Effector memory CD4-positive, alpha-beta T cell (primary cell): ENCODE results near the gene SNAP29.
"Not testable (repeated sequence)": the region's sequence is repeated elsewhere in the genome, so short reads cannot be mapped to it uniquely, and the experiment has no call there.

Experiments
- DNase-seq, 3 donors: peaks; one replicate each; pipeline ENCODE4 v3.0.0-alpha.2; 2020
- H3K27ac ChIP-seq: 2 replicates; pipeline ENCODE4 v1.7.0; 2013; ENCODE audit warnings: mild to moderate bottlenecking, low read length, moderate library complexity; ENCODE audit not compliant: insufficient read depth, poor library complexity, severe bottlenecking
- H3K27me3 ChIP-seq: replicated peaks from 2 replicates; pipeline ENCODE4 v1.7.0; 2013; ENCODE audit warnings: mild to moderate bottlenecking, low read length; ENCODE audit not compliant: insufficient read depth, control insufficient read depth, poor library complexity, severe bottlenecking
- H3K36me3 ChIP-seq: 2 replicates; pipeline ENCODE4 v1.7.0; 2013; ENCODE audit warnings: mild to moderate bottlenecking, low read length, moderate library complexity; ENCODE audit not compliant: control insufficient read depth, insufficient read depth
- H3K4me1 ChIP-seq: 2 replicates; pipeline ENCODE4 v1.7.0; 2013; ENCODE audit warnings: low read length, mild to moderate bottlenecking; ENCODE audit not compliant: control insufficient read depth, insufficient read depth, poor library complexity, severe bottlenecking
- H3K4me3 ChIP-seq: 2 replicates; pipeline ENCODE4 v1.7.0; 2013; ENCODE audit warnings: low read length, low read depth, mild to moderate bottlenecking; ENCODE audit not compliant: insufficient read depth, poor library complexity, severe bottlenecking
- H3K9me3 ChIP-seq: 2 replicates; pipeline ENCODE4 v1.7.0; 2013; ENCODE audit warnings: mild to moderate bottlenecking, low read length, moderate library complexity; ENCODE audit not compliant: control insufficient read depth

Gene SNAP29

DNA sequence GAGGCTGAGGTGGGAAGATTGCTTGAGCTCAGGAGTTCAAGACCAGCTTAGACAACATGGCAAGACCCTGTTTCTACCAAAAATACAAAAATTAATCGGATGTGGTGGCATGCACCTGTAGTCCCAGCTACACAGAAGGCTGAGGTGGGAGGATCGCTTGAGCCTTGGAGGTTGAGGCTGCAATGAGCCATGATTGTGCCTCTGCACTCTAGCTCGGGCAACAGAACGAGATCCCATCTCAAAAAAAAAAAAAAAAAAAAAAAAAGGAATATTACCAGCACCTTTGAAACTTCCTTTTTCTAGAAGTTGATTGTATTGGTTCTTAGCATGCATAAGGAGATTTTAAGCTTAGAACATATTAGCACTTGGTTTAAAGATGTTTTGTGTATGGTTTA, 69.8 kb downstream of the SNAP29 start:
- Histone ChIP-seq H3K36me3 (peaks cover under 1% of the 10 kb centered on the region), H3K27ac (no peak overlapping the region), H3K9me3 (no peaks in the 10 kb centered on the region), H3K4me3 (no peak overlapping the region), H3K27me3 (no peaks in the 10 kb centered on the region), H3K4me1 (peaks cover 11% of the 10 kb centered on the region)
- DNase-seq: no peak

DNA sequence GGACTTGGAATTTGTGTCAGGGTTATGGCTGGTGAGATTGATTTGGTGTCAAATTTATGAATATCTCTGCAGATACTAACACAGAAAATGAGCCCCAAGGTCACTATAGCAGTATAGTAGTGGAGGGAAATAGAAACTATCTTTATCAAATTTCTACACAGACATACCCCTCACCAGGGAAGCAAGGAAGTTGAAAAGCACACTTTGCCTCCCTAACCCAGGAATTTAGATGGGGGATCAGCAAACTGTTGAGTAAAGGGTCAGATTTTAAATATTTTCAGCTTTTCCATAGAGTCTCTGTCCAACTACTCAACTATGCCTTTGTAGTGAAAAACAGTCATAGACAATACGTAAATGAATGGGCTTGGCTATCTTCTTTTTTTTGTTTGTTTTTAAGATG, 71.2 kb downstream of the SNAP29 start:
- no peak overlapping the region for H3K27ac ChIP-seq
- DNase-seq: no peak
- H3K4me3 ChIP-seq: no peak overlapping the region
- no peaks in the 10 kb centered on the region for H3K9me3 ChIP-seq
- peaks cover 8% of the 10 kb centered on the region for H3K4me1 ChIP-seq
- no peaks in the 10 kb centered on the region for H3K27me3 ChIP-seq
- H3K36me3 ChIP-seq: peaks cover 5% of the 10 kb centered on the region

DNA sequence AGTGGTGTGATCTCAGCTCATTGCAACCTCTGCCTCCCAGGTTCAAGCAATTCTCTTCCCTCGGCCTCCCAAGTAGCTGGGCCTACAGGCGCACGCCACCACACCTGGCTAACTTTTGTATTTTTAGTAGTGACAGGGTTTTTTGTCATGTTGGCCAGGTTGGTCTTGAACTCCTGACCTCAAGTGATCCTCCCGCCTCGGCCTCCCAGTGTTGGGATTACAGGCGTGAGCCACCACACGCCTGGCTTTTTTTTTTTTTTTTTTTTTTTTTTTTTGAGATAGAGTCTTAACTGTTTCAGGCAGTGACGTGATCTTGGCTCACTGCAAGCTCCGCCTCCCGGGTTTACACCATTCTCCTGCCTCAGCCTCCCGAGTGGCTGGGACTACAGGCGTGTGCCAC, 71.6 kb downstream of the SNAP29 start:
- not testable (repeated sequence) for H3K36me3 ChIP-seq, H3K27me3 ChIP-seq, H3K4me1 ChIP-seq, DNase-seq, H3K9me3 ChIP-seq, H3K27ac ChIP-seq, H3K4me3 ChIP-seq

DNA sequence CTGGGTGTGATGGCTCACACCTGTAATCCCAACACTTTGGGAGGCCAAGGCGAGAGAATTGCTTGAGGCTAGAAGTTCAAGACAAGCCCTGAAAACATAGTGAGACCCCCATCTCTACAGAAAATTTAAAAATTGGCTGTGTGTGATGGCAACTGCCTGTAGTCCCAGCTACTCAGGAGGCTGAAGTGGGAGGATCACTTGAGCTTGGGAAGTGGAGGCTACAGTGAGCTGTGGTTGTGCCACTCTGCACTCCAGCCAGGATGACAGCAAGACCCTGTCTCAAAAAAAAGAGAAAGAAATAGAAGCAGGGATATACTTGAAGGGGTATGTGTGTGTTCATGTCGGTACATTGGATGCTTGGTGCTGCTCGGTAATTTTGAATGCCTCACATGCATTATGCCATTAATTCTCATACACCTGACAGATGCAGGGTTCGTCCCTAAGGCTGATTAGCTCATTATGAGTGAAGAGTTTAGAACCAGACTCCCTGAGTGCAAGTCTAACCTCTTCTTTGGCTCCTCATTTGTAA, 72.4 kb downstream of the SNAP29 start:
- Histone ChIP-seq H3K36me3 (peaks cover 5% of the 10 kb centered on the region), H3K27me3 (no peaks in the 10 kb centered on the region), H3K4me3 (no peak overlapping the region), H3K27ac (no peak overlapping the region), H3K4me1 (peaks cover under 1% of the 10 kb centered on the region), H3K9me3 (no peaks in the 10 kb centered on the region)
- no peak for DNase-seq

DNA sequence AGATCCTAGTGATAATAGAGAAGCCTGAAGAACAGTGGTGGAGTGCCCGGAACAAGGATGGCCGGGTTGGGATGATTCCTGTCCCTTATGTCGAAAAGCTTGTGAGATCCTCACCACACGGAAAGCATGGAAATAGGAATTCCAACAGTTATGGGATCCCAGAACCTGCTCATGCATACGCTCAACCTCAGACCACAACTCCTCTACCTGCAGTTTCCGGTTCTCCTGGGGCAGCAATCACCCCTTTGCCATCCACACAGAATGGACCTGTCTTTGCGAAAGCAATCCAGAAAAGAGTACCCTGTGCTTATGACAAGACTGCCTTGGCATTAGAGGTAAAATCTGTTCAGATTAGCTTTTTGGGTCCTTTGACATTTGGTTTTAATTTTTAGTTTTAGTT, 75.1 kb downstream of the SNAP29 start:
- Histone ChIP-seq H3K27ac (no peak overlapping the region), H3K4me1 (peaks cover 6% of the 10 kb centered on the region)

DNA sequence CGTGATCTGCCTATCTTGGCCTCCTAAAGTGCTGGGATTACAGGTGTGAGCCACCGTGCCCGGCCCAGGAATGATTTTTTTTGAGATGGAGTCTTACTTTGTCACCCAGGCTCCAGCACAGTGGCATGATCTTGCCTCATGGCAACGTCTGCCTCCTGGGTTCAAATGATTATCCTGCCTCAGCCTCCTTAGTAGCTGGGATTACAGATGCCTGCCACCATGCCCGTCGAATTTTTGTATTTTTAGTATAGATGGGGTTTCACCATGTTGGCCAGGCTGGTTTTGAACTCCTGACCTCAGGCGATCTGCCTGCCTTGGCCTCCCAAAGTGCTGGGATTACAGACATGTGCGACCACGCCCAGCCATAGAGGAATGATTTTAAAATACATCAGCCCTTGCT, 76.2 kb downstream of the SNAP29 start:
- DNase-seq, H3K9me3 ChIP-seq, H3K4me1 ChIP-seq, H3K27ac ChIP-seq, H3K4me3 ChIP-seq, H3K27me3 ChIP-seq, H3K36me3 ChIP-seq: not testable (repeated sequence)

More for the DNA sequence above, 75.1 kb downstream of the SNAP29 start:
- no peak for DNase-seq
- Histone ChIP-seq H3K36me3 (peaks cover 5% of the 10 kb centered on the region), H3K9me3 (no peaks in the 10 kb centered on the region), H3K27me3 (no peaks in the 10 kb centered on the region), H3K4me3 (no peak overlapping the region)

DNA sequence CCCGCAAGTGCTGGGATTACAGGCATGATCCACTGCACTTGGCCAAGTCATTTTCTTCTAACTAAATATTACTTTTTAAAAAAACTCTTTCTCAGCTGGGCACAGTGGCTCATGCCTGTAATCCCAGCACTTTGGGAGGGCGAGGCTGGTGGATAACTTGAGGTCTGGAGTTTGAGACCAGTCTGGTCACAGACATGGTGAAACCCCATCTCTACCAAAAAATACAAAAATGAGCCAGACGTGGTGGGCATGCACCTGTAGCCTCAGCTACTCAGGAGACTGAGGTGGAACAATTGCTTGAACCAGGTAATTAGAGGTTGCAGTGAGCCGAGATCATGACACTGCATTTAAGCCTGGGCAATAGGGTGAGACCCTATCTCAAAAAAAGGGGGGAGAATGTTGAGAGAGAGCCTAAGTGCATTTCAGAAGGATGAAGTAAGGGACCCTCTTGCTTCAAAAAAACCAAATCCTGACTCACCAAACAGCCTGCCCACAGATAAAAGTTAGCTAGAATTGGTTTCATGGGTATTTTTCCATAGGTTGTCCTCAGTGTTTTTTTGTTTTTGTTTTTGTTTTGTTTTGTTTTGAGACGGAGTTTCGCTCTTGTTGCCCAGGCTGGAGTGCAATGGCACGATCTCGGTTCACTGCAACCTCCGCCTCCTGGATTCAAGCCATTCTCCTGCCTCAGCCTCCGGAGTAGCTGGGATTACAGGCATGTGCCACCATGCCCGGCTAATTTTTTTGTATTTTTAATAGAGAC, 77.2 kb downstream of the SNAP29 start:
- not testable (repeated sequence) for H3K9me3 ChIP-seq, DNase-seq, H3K27ac ChIP-seq, H3K4me3 ChIP-seq, H3K36me3 ChIP-seq, H3K4me1 ChIP-seq, H3K27me3 ChIP-seq

DNA sequence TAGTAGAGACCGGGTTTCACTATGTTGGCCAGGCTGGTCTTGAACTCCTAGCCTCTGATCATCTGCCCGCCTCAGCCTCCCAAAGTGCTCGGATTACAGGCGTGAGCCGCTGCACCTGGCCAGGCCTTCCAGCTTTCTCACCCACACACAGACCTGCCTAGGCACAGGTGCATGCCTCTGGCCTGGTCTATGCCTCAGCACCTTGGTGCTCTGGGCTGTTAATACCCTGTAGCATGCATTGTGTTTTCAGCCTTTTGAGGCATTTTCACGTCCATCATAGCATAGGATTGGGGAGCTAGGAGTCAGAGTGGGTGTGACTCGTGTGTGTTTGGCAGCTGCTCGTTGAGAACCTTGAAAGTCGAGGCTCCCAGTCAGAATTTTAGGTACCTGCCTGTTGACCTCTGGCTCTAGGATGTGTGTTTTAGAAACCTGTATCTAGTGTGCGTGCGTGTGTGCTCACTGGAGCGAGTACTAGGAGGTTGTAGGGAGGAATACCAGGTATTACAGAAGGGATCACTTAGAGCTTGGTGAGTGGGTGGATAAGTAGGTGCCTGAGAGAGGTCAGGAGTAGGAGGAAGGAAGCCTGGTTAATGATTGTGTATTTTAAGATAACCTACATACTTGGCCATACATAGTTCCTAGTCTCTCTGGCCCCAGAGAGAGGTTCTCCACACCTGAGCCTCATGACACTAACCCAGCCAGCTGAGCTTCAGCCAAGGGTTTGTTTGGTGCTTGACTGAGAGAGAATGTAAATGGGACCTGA, 78.4 kb downstream of the SNAP29 start:
- H3K36me3 ChIP-seq: peaks cover 9% of the 10 kb centered on the region
- DNase-seq: no peak
- no peaks in the 10 kb centered on the region for H3K27me3 ChIP-seq
- no peaks in the 10 kb centered on the region for H3K9me3 ChIP-seq
- no peak overlapping the region for H3K27ac ChIP-seq
- no peak overlapping the region for H3K4me3 ChIP-seq
- H3K4me1 ChIP-seq: peaks cover 6% of the 10 kb centered on the region

DNA sequence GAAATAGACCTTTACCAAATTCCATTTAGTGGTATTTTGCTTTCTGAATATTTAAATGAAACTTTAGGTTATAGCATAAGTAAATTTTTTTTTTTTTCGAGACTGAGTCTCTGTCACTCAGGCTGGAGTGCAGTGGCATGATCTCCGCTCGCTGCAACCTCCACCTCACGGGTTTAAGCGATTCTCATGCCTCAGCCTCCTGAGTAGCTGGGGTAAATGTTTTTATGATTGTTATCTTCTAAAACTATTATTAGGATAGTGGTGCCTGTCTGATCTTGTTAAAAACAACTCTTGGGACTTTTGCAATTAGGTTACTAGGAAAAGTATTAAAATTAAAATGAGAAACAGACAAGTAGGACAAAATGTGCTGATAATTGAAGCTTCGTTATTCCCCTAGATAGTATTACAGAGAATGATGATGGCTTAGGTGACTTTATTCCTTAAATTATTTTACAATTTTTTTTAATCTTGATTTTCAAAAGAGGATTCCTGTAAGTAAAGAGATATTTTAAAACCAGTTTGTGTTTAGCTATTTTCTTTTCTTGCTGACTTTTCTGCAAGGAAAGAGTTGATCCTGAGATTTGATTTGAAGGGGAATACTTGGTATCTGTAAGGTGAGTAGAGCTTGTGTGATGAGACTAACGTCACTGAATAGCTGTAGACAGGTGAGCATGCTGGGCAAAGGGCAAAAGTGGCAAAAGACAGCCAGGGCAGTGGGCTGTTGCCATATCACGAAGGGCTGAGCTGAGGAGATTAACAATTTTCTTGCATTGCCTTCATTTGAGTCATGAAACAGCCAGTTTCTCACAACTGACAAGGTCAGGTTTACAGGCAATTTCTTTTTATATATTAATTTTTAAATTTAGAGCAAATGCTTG, 79.2 kb downstream of the SNAP29 start:
- no peak overlapping the region for H3K27ac ChIP-seq
- no peak for DNase-seq
- no peak overlapping the region for H3K4me3 ChIP-seq
- H3K9me3 ChIP-seq: no peaks in the 10 kb centered on the region
- peaks cover 6% of the 10 kb centered on the region for H3K4me1 ChIP-seq
- peaks cover 9% of the 10 kb centered on the region for H3K36me3 ChIP-seq
- no peaks in the 10 kb centered on the region for H3K27me3 ChIP-seq
